ENCODE data around the gene MRGPRX3. TPM values are rescaled to one million over a fixed set of nuclear protein-coding genes. Genes with fewer than 3 reads are reported as not detected.
"Not testable (repeated sequence)": the region's sequence is repeated elsewhere in the genome, so short reads cannot be mapped to it uniquely, and the experiment has no call there.

MRGPRX3 gene
- total RNA-seq, 2 experiments from 2014 or later, result not detected

DNA sequence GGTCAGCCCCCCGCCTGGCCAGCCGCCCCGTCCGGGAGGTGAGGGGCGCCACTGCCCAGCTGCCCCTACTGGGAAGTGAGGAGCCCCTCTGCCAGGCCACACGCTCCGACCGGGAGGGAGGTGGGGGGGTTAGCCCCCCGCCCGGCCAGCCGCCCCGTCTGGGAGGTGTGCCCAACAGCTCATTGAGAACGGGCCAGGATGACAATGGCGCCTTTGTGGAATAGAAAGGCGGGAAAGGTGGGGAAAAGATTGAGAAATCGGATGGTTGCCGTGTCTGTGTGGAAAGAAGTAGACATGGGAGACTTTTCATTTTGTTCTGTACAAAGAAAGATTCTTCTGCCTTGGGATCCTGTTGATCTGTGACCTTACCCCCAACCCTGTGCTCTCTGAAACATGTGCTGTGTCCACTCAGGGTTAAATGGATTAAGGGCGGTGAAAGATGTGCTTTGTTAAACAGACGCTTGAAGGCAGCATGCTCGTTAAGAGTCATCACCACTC lies 11.0 kb upstream of the MRGPRX3 start:
- H3K4me3 Mint-ChIP-seq; H3K27ac Mint-ChIP-seq; DNase-seq; H3K36me3 Mint-ChIP-seq; H3K9me3 Mint-ChIP-seq (ENCODE audit: low read depth); CTCF ChIA-PET; ATAC-seq; H3K4me1 Mint-ChIP-seq: not testable (repeated sequence)
- H3K27me3 Mint-ChIP-seq, result peaks cover 25% of the 10 kb centered on the region

DNA sequence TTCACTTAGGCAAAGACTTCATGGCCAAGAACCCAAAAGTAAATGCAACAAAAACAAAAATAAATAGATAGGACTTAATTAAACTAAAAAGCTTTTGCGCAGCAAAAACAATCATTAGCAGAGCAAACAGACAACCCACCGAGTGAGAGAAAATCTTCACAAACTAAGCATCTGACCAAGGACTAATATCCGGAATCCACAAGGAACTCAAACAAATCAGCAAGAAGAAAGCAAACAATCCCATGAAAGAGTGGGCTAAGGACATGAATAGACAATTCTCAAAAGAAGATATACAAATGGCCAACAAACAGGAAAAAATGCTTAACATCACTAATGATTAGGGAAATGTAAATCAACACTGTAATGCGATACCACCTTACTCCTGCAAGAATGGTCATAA lies 1.3 kb upstream of the MRGPRX3 start:
- H3K9me3 Mint-ChIP-seq (ENCODE audit: low read depth); H3K27ac Mint-ChIP-seq; H3K36me3 Mint-ChIP-seq; H3K4me1 Mint-ChIP-seq; ATAC-seq; DNase-seq; CTCF ChIA-PET; H3K4me3 Mint-ChIP-seq: not testable (repeated sequence)
- peaks cover 53% of the 10 kb centered on the region for H3K27me3 Mint-ChIP-seq

DNA sequence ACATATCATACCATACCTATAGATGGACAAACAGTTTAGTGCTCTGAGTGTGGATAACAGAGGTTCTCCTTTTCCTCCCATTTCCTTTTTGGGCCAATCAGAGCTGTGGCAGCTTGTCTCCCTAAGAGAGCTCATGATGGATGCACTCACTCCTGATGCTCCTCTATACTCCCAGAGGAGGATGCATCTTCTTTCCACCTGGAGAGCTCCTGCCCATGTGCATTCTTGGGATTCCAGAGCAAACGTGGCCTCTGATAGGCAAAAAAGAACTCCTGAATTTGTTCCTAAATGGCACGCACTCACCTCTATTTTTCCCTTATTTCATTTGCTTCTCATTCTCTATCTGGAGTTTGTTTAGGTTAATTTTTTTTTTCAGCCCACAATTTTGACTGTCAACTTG lies 2.9 kb downstream of the MRGPRX3 start:
- ATAC-seq (no peak), DNase-seq (no peak)
- peaks cover 46% of the 10 kb centered on the region for H3K27me3 Mint-ChIP-seq
- CTCF ChIA-PET, result no interaction called here
- no peaks in the 10 kb centered on the region for H3K36me3 Mint-ChIP-seq
- no peak overlapping the region for H3K4me3 Mint-ChIP-seq
- H3K9me3 Mint-ChIP-seq (ENCODE audit: low read depth), result no peaks in the 10 kb centered on the region
- no peaks in the 10 kb centered on the region for H3K4me1 Mint-ChIP-seq
- H3K27ac Mint-ChIP-seq, result no peak overlapping the region

DNA sequence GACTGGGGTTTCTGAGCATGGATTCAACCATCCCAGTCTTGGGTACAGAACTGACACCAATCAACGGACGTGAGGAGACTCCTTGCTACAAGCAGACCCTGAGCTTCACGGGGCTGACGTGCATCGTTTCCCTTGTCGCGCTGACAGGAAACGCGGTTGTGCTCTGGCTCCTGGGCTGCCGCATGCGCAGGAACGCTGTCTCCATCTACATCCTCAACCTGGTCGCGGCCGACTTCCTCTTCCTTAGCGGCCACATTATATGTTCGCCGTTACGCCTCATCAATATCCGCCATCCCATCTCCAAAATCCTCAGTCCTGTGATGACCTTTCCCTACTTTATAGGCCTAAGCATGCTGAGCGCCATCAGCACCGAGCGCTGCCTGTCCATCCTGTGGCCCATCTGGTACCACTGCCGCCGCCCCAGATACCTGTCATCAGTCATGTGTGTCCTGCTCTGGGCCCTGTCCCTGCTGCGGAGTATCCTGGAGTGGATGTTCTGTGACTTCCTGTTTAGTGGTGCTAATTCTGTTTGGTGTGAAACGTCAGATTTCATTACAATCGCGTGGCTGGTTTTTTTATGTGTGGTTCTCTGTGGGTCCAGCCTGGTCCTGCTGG lies 4.9 kb downstream of the MRGPRX3 start:
- Mint-ChIP-seq H3K4me3 (no peak overlapping the region), H3K27ac (no peak overlapping the region), H3K4me1 (no peaks in the 10 kb centered on the region), H3K9me3 (ENCODE audit: low read depth) (no peaks in the 10 kb centered on the region), H3K27me3 (peaks cover 44% of the 10 kb centered on the region), H3K36me3 (no peaks in the 10 kb centered on the region)
- ATAC-seq (no peak), DNase-seq (no peak)
- CTCF ChIA-PET, result no interaction called here

DNA sequence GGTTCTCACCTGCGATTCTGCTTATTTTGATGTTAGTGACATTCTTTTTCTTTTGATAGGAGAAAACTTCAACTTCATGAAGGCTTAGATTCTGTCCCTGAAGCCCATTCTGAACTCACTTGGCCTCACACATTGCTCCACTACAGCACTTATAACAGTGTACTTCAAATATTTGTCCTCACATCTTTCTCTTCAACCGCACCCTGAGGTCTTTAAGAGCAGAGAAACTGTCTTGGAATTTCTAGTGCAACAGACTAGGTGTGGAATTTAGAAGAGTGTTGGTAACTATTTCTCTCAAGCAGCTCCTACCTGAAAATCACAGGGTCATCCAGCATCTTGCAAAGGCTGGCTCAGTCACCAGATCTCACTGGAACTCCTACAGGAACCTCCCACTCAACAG lies 7.8 kb downstream of the MRGPRX3 start:
- DNase-seq (no peak), ATAC-seq (no peak)
- H3K9me3 Mint-ChIP-seq (ENCODE audit: low read depth), result no peaks in the 10 kb centered on the region
- peaks cover 44% of the 10 kb centered on the region for H3K27me3 Mint-ChIP-seq
- H3K4me3 Mint-ChIP-seq, result no peak overlapping the region
- no peak overlapping the region for H3K27ac Mint-ChIP-seq
- no peaks in the 10 kb centered on the region for H3K36me3 Mint-ChIP-seq
- CTCF ChIA-PET, result no interaction called here
- H3K4me1 Mint-ChIP-seq, result no peaks in the 10 kb centered on the region

DNA sequence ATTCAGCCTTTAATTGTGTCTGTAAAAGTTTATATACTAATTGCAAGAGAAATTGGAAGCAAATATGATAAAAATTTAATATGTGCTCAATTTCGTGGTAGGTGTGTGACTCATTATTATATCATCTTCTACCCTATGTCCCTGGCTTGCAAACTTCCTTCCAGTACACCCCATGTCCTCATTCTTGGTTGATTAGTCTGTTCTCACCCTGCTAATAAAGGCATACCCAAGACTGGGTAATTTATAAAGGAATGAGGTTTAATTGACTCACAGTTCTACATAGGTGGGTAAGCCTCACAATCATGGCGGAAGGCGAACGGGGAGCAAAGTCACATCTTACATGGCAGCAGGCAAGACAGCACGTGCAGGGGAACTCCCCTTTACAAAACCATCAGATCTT lies 11.9 kb downstream of the MRGPRX3 start:
- H3K27me3 Mint-ChIP-seq, result peaks cover 53% of the 10 kb centered on the region
- no peak for ATAC-seq
- CTCF ChIA-PET, result interaction anchor here (3.5 kb wide), 1 partner anchor 29 kb away, joined by 11 read pairs; no protein-coding TSS in a partner anchor
- DNase-seq, result no peak
- H3K36me3 Mint-ChIP-seq, result no peaks in the 10 kb centered on the region
- H3K9me3 Mint-ChIP-seq (ENCODE audit: low read depth), result no peaks in the 10 kb centered on the region
- no peak overlapping the region for H3K27ac Mint-ChIP-seq
- H3K4me3 Mint-ChIP-seq, result no peak overlapping the region
- peaks cover 8% of the 10 kb centered on the region for H3K4me1 Mint-ChIP-seq

DNA sequence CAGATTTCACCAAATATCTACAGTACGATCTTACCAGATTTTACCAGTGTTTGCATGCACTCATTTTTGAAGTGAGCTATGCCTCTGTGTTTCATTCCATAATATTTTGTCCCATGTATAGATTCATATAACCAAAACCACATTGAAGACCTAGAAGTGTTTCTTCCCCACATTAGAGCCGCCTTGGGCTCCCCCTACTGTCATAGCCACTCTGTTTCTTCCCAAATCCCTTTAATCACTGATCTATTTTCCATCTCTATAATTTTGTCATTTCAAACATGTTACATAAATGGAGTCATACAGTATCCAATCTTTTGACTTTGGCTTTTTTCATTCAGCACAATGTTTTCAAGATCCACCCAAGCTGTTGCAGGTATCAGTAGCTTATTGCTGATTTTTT lies 12.7 kb downstream of the MRGPRX3 start:
- ATAC-seq, result no peak
- Mint-ChIP-seq H3K27ac (no peak overlapping the region), H3K4me3 (no peak overlapping the region), H3K36me3 (no peaks in the 10 kb centered on the region), H3K4me1 (peaks cover 8% of the 10 kb centered on the region), H3K27me3 (peaks cover 56% of the 10 kb centered on the region), H3K9me3 (ENCODE audit: low read depth) (no peaks in the 10 kb centered on the region)
- DNase-seq, result no peak
- CTCF ChIA-PET, result interaction anchor here (3.5 kb wide), 1 partner anchor 29 kb away, joined by 11 read pairs; no protein-coding TSS in a partner anchor

DNA sequence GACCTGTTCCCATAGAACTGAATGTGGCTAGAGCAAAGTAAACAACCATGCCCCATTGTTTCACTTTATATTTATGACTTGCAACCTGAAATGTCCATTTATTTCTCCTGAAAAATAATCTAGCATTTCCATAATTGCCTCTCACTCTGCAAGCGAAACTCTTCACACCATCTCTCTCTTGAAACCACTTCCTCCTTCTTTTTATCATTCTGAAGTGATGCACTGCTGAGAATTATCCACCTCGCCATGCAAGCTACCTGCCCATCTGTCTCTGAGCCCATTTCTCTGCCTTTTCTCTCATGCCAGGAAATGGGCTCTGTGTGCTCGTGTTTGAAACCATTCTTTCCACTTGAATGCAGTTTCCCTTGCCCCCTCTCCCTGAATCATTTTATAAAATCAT lies 13.5 kb downstream of the MRGPRX3 start:
- DNase-seq, result no peak
- H3K27me3 Mint-ChIP-seq, result peaks cover 57% of the 10 kb centered on the region
- no peaks in the 10 kb centered on the region for H3K36me3 Mint-ChIP-seq
- H3K9me3 Mint-ChIP-seq (ENCODE audit: low read depth), result no peaks in the 10 kb centered on the region
- H3K4me1 Mint-ChIP-seq, result peaks cover 8% of the 10 kb centered on the region
- H3K27ac Mint-ChIP-seq, result no peak overlapping the region
- peak; percentile 33 for ATAC-seq
- peak overlapping the region; percentile 1 for H3K4me3 Mint-ChIP-seq
- CTCF ChIA-PET, result interaction anchor here (3.5 kb wide), 1 partner anchor 30 kb away, joined by 11 read pairs; no protein-coding TSS in a partner anchor

DNA sequence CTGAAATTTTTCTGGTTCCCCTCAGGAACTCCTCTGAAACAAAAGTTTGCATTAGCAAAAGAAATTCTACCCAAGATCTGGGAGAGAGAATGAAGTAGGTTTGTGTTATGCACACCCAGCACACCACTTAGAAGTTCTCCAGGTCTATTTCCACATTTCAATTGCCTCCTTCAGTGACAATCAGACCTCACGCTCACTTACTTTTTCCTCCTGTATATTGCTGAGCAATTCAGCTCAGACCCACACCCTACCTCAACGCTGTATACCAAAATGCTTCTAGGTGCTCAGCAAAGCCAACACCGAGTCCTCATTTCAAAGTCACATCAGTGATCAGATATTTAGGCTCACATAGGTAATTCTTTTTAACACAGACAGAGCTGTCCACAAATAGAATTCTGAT lies 19.2 kb downstream of the MRGPRX3 start:
- Mint-ChIP-seq H3K4me1 (no peaks in the 10 kb centered on the region), H3K27me3 (peaks cover 47% of the 10 kb centered on the region), H3K9me3 (ENCODE audit: low read depth) (no peaks in the 10 kb centered on the region), H3K4me3 (no peak overlapping the region), H3K27ac (no peak overlapping the region), H3K36me3 (no peaks in the 10 kb centered on the region)
- ATAC-seq (no peak), DNase-seq (no peak)
- CTCF ChIA-PET, result interaction anchor here (2.0 kb wide), 1 partner anchor 36 kb away, joined by 4 read pairs; no protein-coding TSS in a partner anchor

DNA sequence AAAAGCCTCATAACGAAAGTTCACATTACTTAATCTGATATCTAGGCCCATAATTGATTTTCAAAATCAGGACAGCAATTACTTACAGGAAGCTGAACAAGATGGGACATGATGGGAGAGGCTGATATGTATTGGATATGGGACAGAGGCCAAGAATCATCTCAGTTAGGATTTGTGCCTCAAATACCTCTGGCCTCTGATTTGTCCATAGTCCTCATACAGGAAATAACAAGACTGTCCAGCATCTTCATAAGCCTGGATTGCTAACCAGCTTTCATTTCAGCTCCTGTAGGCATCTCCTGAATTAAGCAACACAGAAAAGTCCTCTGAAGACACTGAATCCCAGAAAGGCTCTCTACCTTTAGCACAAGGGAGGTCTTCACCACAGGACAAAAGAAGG lies 36.0 kb downstream of the MRGPRX3 start:
- DNase-seq (no peak), ATAC-seq (no peak)
- Mint-ChIP-seq H3K27me3 (peaks cover 54% of the 10 kb centered on the region), H3K27ac (no peak overlapping the region), H3K9me3 (ENCODE audit: low read depth) (peaks cover 2% of the 10 kb centered on the region), H3K4me3 (no peak overlapping the region), H3K4me1 (peaks cover 5% of the 10 kb centered on the region), H3K36me3 (no peaks in the 10 kb centered on the region)
- CTCF ChIA-PET, result no interaction called here

DNA sequence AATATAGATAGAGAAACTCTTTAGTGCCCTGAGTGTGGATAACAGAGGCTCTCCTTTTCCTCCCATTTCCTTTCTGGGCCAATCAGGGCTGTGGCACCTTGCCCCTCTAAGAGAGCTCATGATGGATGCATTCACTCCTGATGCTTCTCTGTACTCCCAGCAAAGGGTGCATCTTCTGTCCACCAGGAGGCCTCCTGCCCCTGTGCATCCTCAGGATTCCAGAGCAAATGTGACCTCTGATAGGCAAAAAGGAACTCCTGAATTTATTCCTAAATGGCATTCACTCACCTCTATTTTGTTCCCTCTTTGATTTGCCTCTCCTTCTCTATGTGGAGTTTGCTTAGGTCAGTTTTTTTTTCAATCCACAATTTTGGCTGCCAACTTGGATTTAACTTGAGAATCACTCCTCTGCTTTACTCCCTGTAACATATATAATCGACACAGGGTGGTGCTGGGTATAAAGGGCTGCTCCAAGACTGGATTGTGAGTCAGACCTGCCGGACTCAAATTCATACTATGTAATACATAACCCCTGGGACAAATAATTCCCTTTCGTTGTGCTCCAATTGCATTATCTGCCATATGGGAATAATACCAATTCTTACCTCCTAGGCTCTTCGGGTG lies 39.1 kb downstream of the MRGPRX3 start:
- no peak overlapping the region for H3K4me3 Mint-ChIP-seq
- no peak overlapping the region for H3K27ac Mint-ChIP-seq
- DNase-seq, result no peak
- CTCF ChIA-PET, result interaction anchor here (0.6 to 1.2 kb wide), 2 partner anchors 32 to 210 kb away, joined by 3 to 5 read pairs; no protein-coding TSS in a partner anchor
- H3K36me3 Mint-ChIP-seq, result no peaks in the 10 kb centered on the region
- H3K4me1 Mint-ChIP-seq, result no peaks in the 10 kb centered on the region
- H3K9me3 Mint-ChIP-seq (ENCODE audit: low read depth), result no peaks in the 10 kb centered on the region
- peaks cover 53% of the 10 kb centered on the region for H3K27me3 Mint-ChIP-seq
- ATAC-seq, result no peak

DNA sequence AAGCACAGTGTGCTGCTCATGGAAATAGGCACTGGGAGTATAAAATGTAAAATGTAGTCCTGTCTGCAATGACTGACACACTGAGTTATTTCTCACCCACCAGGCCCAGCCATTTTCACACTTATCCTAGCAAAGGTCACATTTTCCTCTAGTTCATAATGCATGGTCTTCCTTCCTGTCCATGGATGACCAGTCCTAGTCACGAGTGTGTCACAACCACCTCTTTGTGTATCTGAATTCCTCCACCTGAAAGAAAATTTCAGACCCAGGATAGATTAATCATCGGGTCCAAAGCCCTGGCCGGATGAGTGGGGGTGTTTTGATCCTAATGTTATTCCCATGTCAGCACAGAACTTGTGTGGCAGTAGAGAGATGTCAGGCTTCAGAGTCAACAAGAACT lies 40.3 kb downstream of the MRGPRX3 start, which contains the start of gene MRGPRX4:
Gene MRGPRX4 (plus strand): TSS at position 172 of the 400 bp plus-strand sequence. CDS start 420 bp downstream, outside the sequence.
- Mint-ChIP-seq H3K36me3 (no peaks in the 10 kb centered on the region), H3K4me3 (no peak within 1 kb of the TSS), H3K27me3 (peaks cover 54% of the 10 kb centered on the region), H3K9me3 (ENCODE audit: low read depth) (no peaks in the 10 kb centered on the region), H3K27ac (no peak within 1 kb of the TSS), H3K4me1 (no peaks in the 10 kb centered on the region)
- DNase-seq (no peak), ATAC-seq (no peak)
- CTCF ChIA-PET, result no interaction called here

DNA sequence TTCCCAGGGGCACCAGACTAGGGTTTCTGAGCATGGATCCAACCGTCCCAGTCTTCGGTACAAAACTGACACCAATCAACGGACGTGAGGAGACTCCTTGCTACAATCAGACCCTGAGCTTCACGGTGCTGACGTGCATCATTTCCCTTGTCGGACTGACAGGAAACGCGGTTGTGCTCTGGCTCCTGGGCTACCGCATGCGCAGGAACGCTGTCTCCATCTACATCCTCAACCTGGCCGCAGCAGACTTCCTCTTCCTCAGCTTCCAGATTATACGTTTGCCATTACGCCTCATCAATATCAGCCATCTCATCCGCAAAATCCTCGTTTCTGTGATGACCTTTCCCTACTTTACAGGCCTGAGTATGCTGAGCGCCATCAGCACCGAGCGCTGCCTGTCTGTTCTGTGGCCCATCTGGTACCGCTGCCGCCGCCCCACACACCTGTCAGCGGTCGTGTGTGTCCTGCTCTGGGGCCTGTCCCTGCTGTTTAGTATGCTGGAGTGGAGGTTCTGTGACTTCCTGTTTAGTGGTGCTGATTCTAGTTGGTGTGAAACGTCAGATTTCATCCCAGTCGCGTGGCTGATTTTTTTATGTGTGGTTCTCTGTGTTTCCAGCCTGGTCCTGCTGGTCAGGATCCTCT lies 41.0 kb downstream of the MRGPRX3 start:
- DNase-seq (no peak), ATAC-seq (no peak)
- Mint-ChIP-seq H3K27me3 (peaks cover 54% of the 10 kb centered on the region), H3K9me3 (ENCODE audit: low read depth) (no peaks in the 10 kb centered on the region), H3K27ac (no peak overlapping the region), H3K36me3 (no peaks in the 10 kb centered on the region), H3K4me1 (no peaks in the 10 kb centered on the region), H3K4me3 (no peak overlapping the region)
- CTCF ChIA-PET, result no interaction called here

Measured in activated CD8-positive, alpha-beta memory T cell treated with anti-CD3 and anti-CD28 coated beads, Interleukin-2, amount 10 ng/mL, durations not matched to agents 7 days and 5 days (primary cell).